Calu3 (cell line): ENCODE results near the gene UST. TPM values are rescaled to one million over a fixed set of nuclear protein-coding genes. Genes with fewer than 3 reads are reported as not detected.
A peak's percentile ranks its signal among the peaks of the same experiment; 100 is the strongest.

Source experiments
- BruUV-seq: library from RNA; stranded (reverse); fragments of 400-500 nt; replicated peaks from 2 replicates; lab custom pipeline; 2021; lab: Mats Ljungman, UMichigan
- CTCF ChIA-PET: fragments of 300-600 bp; sonication (Branson Sonifier 250); formaldehyde crosslinking; loops from one replicate; lab custom pipeline; 2022; ENCODE audit warnings: antibody characterized with exemption; lab: Charles Lee
- DNase-seq: peaks from one replicate; pipeline ENCODE4 v3.0.0; 2022
- H3K27ac Mint-ChIP-seq: one replicate; pipeline ENCODE4 v1.8.0; 2022; ENCODE audit warnings: mixed read lengths; ENCODE audit not compliant: unreplicated experiment
- H3K27me3 Mint-ChIP-seq: one replicate; pipeline ENCODE4 v1.8.0; 2022; ENCODE audit warnings: mixed read lengths; ENCODE audit not compliant: unreplicated experiment
- H3K36me3 Mint-ChIP-seq: one replicate; pipeline ENCODE4 v1.8.0; 2022; ENCODE audit warnings: mild to moderate bottlenecking, moderate library complexity, mixed read lengths; ENCODE audit not compliant: insufficient read depth, unreplicated experiment
- H3K4me1 Mint-ChIP-seq: one replicate; pipeline ENCODE4 v1.8.0; 2022; ENCODE audit warnings: mild to moderate bottlenecking, low read depth, mixed read lengths; ENCODE audit not compliant: unreplicated experiment
- H3K4me3 Mint-ChIP-seq: one replicate; pipeline ENCODE4 v1.8.0; 2022; ENCODE audit warnings: mild to moderate bottlenecking, low read depth, moderate library complexity, mixed read lengths; ENCODE audit not compliant: unreplicated experiment
- H3K9me3 Mint-ChIP-seq: one replicate; pipeline ENCODE4 v1.8.0; 2022; ENCODE audit warnings: low read depth, mixed read lengths; ENCODE audit not compliant: unreplicated experiment
- intact Hi-C: fragments of 100-400 bp; cut with micrococcal nuclease; formaldehyde crosslinking; loops from one replicate; pipeline ENCODE4 v1.10.0; 2022; ENCODE audit not compliant: unreplicated experiment
- total RNA-seq: library from RNA; stranded (reverse); gene quantifications from 2 replicates; pipeline ENCODE4 v1.2.3, GENCODE V29; 2022
- TF ChIP-seq, protein P1 (sequence below): fragments of 200-600 bp; IDR thresholded peaks from one replicate; pipeline ENCODE4 v1.8.0; 2022; ENCODE audit warnings: antibody characterized with exemption; ENCODE audit not compliant: unreplicated experiment

Gene UST
- total RNA-seq, 1 experiment from 2014 or later, result 2.4 TPM

DNA sequence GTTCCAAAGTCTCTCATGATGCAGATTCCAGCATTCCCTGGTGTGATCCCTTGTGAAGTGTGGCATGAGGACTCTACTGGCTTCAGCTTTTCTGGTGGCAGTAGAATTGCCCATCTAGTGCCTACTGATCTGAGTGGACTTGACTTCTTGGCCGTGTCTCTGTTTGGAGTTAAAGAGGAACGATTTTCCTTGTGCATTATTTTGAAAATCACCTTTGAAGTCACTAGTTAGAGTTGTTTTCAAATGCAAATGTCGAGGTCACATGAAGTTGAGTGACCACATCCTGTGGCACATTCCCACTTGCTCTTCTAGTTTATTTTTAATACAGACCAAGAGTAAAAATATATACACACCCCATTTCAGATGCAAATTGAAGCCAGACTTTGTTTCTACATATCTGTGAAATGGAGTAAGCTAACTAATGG is 300.0 kb downstream of the UST start:
- TF ChIP-seq, protein P1, sequence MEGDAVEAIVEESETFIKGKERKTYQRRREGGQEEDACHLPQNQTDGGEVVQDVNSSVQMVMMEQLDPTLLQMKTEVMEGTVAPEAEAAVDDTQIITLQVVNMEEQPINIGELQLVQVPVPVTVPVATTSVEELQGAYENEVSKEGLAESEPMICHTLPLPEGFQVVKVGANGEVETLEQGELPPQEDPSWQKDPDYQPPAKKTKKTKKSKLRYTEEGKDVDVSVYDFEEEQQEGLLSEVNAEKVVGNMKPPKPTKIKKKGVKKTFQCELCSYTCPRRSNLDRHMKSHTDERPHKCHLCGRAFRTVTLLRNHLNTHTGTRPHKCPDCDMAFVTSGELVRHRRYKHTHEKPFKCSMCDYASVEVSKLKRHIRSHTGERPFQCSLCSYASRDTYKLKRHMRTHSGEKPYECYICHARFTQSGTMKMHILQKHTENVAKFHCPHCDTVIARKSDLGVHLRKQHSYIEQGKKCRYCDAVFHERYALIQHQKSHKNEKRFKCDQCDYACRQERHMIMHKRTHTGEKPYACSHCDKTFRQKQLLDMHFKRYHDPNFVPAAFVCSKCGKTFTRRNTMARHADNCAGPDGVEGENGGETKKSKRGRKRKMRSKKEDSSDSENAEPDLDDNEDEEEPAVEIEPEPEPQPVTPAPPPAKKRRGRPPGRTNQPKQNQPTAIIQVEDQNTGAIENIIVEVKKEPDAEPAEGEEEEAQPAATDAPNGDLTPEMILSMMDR, result no peak
- no TSS peak for BruUV-seq
- Mint-ChIP-seq H3K4me1 (peaks cover 29% of the 10 kb centered on the region), H3K27ac (no peak overlapping the region), H3K4me3 (no peak overlapping the region), H3K9me3 (no peaks in the 10 kb centered on the region), H3K27me3 (no peaks in the 10 kb centered on the region), H3K36me3 (no peaks in the 10 kb centered on the region)
- CTCF ChIA-PET, result no interaction called here
- DNase-seq, result no peak
- intact Hi-C loops, result no loop called here

DNA sequence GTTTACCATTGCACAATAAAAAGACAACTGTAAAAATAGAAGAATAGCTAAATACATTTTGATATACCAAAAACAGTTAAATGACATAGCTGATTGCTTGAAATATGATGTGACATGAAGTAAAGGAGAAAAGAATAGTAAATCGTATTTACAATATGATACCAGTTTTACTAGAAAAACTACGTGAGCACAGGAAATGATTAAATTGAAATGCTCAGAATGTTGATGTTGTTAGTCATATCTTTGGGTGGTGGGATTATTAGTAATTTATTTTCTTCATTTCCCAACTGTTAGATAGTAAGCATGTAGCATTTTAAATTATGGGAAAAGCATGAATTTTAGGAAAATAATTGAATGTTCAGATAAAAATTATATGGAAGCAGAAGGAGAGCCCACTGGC is 302.4 kb downstream of the UST start:
- CTCF ChIA-PET, result no interaction called here
- no peaks in the 10 kb centered on the region for H3K36me3 Mint-ChIP-seq
- peaks cover 29% of the 10 kb centered on the region for H3K4me1 Mint-ChIP-seq
- BruUV-seq, result no TSS peak
- no peaks in the 10 kb centered on the region for H3K27me3 Mint-ChIP-seq
- no peak for DNase-seq
- no peaks in the 10 kb centered on the region for H3K9me3 Mint-ChIP-seq
- no peak overlapping the region for H3K27ac Mint-ChIP-seq
- H3K4me3 Mint-ChIP-seq, result no peak overlapping the region
- intact Hi-C loops, result no loop called here
- TF ChIP-seq, protein P1, result no peak

DNA sequence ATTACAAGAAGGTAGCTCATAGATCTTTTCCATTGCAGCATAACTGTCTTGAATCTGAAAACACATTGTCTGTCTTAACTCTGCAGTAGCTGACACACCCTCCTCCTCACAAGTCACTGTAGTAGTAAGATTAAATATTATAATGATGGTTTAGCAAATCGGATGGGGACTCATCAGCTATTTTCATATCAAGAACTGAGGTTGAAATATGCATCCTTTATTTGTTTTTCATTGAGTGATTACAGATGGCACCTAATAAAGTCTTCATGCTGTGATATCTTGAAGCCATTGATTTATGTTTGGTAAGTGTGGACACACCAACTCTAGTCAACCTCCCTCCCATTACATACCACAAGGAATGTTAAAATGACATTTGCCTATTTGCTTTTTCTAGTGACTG is 303.3 kb downstream of the UST start:
- Mint-ChIP-seq H3K4me1 (peaks cover 29% of the 10 kb centered on the region), H3K9me3 (no peaks in the 10 kb centered on the region), H3K27me3 (no peaks in the 10 kb centered on the region), H3K4me3 (peak overlapping the region; percentile 15), H3K27ac (no peak overlapping the region), H3K36me3 (no peaks in the 10 kb centered on the region)
- BruUV-seq, result no TSS peak
- TF ChIP-seq, protein P1, result no peak
- DNase-seq, result no peak
- CTCF ChIA-PET, result interaction anchor here (0.5 kb wide), 1 partner anchor 65 kb away, joined by 4 read pairs; no protein-coding TSS in a partner anchor
- intact Hi-C loops, result no loop called here

DNA sequence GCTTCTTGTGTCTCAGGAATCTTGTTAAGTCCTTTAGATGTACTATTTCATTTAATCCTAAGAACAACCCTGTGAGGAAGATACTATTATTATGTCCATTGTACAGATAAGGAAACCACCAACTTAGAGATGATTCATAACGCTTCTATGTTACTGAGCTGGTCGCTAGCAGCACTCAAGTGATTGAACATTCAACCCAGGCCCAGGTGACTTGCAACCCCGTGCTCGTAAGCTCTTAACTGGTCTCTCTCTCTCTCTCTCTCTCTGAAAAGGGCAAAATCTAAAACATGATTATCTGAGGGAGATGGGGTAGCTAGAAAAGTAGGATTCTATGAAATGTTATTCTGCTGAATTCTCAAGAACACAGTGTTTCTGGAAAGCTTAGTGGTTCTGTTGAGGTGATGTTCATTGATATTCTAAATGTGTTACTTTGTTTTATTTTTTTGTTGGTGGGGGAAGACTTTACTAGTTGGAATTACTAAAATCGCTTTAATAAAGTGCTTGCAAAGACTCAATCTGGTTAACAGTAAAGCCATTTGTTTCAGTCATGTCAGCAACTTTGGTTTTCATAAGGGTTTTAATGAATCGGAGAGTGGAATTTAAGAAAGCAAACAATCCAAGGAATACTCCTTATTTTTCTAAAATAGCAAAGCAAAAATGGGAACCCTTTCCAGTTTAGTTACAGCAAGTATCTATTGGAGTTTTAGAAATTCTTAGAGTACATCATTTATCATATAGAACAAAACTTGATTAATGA is 305.7 kb downstream of the UST start:
- CTCF ChIA-PET, result interaction anchor here (0.9 kb wide), 1 partner anchor 9 kb away, joined by 3 read pairs; no protein-coding TSS in a partner anchor
- no TSS peak for BruUV-seq

More for the DNA sequence above, 305.7 kb downstream of the UST start:
- intact Hi-C loops, result no loop called here
- no peak overlapping the region for H3K4me3 Mint-ChIP-seq
- TF ChIP-seq, protein P1, result no peak
- no peaks in the 10 kb centered on the region for H3K36me3 Mint-ChIP-seq
- peaks cover 23% of the 10 kb centered on the region for H3K4me1 Mint-ChIP-seq
- DNase-seq, result no peak
- no peak overlapping the region for H3K27ac Mint-ChIP-seq
- H3K9me3 Mint-ChIP-seq, result no peaks in the 10 kb centered on the region
- H3K27me3 Mint-ChIP-seq, result no peaks in the 10 kb centered on the region
